ENCODE data around the gene IRF7. TPM values are rescaled to one million over a fixed set of nuclear protein-coding genes. Genes with fewer than 3 reads are reported as not detected.

The IRF7 gene
- total and polyA plus RNA-seq, 2 donors (not counting 3 experiments of a cell fraction or from before 2014, with no cell fraction given) = 12.6 to 14.7 TPM

GRCh38 chr11:607020-607780, 8.6 kb downstream of the IRF7 start:
- TF ChIP-seq EZH2 (IDR thresholded peaks at IDR 0.05; ENCODE audit: borderline replicate concordance, low read depth, low read length, severe bottlenecking) = no peak
- TF ChIP-seq MYC (IDR thresholded peaks at IDR 0.05; ENCODE audit: low read depth, low read length) = no peak
- no peak for TF ChIP-seq FOS (IDR thresholded peaks at IDR 0.05; ENCODE audit: borderline replicate concordance, insufficient read depth, low read length)
- TF ChIP-seq JUN (IDR thresholded peaks at IDR 0.05; ENCODE audit: borderline replicate concordance, insufficient read depth, insufficient read length, low read depth) = no peak
- no peak for TF ChIP-seq POLR2AphosphoS5 (IDR thresholded peaks at IDR 0.05; ENCODE audit: insufficient read depth, low read depth, low read length)
- no peak for TF ChIP-seq MAX (IDR thresholded peaks at IDR 0.05; ENCODE audit: insufficient read depth, insufficient read length)
- no peak for TF ChIP-seq CTCF (IDR thresholded peaks at IDR 0.05; ENCODE audit: extremely low read depth in 1 of 2, insufficient read depth in 1 of 2, low read depth in 1 of 2, low read length in 2 of 2)
- TF ChIP-seq POLR2A (IDR thresholded peaks at IDR 0.05; ENCODE audit: low read depth, low read length) = no peak
- no peak for TF ChIP-seq GATA2 (IDR thresholded peaks at IDR 0.05; ENCODE audit: insufficient read depth, insufficient read length, low read depth, low read length)
- Histone ChIP-seq H3K79me2 (ENCODE audit: control insufficient read depth, insufficient read depth, low read length) (no peaks in the 10 kb centered on the region), H3K36me3 (ENCODE audit: control insufficient read depth in 2 of 2, extremely low read depth in 1 of 2, insufficient read depth in 2 of 2, low read length in 2 of 2) (peaks cover 19 to 73% of the 10 kb centered on the region in 2 experiments), H3K4me3 (replicated peaks in 1 of 3; ENCODE audit: insufficient read depth in 1 of 3, low read depth in 1 of 3, low read length in 3 of 3) (no peak overlapping the region), H3K9me3 (replicated peaks; ENCODE audit: control insufficient read depth, insufficient read depth, low read length) (no peaks in the 10 kb centered on the region), H3K27ac (ENCODE audit: insufficient read depth, low read depth, low read length) (no peak overlapping the region), H3K27me3 (ENCODE audit: control insufficient read depth in 2 of 2, insufficient read depth in 2 of 2, low read length in 2 of 2) (no peaks in the 10 kb centered on the region), H3K9ac (replicated peaks; ENCODE audit: extremely low read depth, insufficient read depth, low read length) (no peak overlapping the region), H3K4me2 (ENCODE audit: insufficient read depth, low read length) (no peak overlapping the region), H3K4me1 (ENCODE audit: control insufficient read depth, extremely low read depth, insufficient read depth, low read length) (no peaks in the 10 kb centered on the region), H4K20me1 (replicated peaks; ENCODE audit: control insufficient read depth, extremely low read depth, insufficient read depth, low read length) (no peaks in the 10 kb centered on the region), H2AFZ (ENCODE audit: low read depth, low read length) (no peak overlapping the region), H3K9me1 (replicated peaks; ENCODE audit: control insufficient read depth, extremely low read depth, insufficient read depth, low read length) (no peaks in the 10 kb centered on the region)
- ChIA-PET POLR2A (no interaction called here), CTCF (no interaction called here)
- DNase-seq (ENCODE audit: low read depth, low spot score) (no peak), FAIRE-seq (no peak)
- dilution Hi-C loops (cut with MboI; ENCODE audit: extremely low pct_ligation_motif_present, low sequenced_read_pairs) (no loop called here), intact Hi-C loops (cut with micrococcal nuclease) (no loop called here)
- BruUV-seq (replicated peaks) = no TSS peak
